HG02610 (cell line): Measurements from ENCODE around the gene FXN.
"Not testable (repeated sequence)": the region's sequence is repeated elsewhere in the genome, so short reads cannot be mapped to it uniquely, and the experiment has no call there.

Source experiments
- ATAC-seq: cut with Tn5 transposase; IDR thresholded peaks from one replicate; pipeline ENCODE4 v1.9.1; 2021; ENCODE audit warnings: mild to moderate bottlenecking, moderate library complexity; ENCODE audit not compliant: unreplicated experiment

FXN gene

GRCh38 chr9:69035438-69036308 is at the start of gene FXN:
Gene FXN (plus strand): TSS chr9:69035752. CDS start chr9:69035783, 31 bp downstream.
- peak; percentile 95 for ATAC-seq

GRCh38 chr9:68986949-68987348 is 48.6 kb upstream of the FXN start:
- not testable (repeated sequence) for ATAC-seq

GRCh38 chr9:68991457-68991856 is 44.1 kb upstream of the FXN start:
- ATAC-seq: no peak

- ATAC-seq: no peak
Observed at GRCh38 chr9:68995776-68996175, 39.8 kb upstream of the FXN start.

- no peak for ATAC-seq
Observed at GRCh38 chr9:68996462-68996861, 39.1 kb upstream of the FXN start.

- ATAC-seq: no peak
Observed at GRCh38 chr9:68997666-68998065, 37.9 kb upstream of the FXN start.

GRCh38 chr9:68998385-68998784 is 37.2 kb upstream of the FXN start:
- ATAC-seq: no peak

GRCh38 chr9:68998812-68999211 is 36.7 kb upstream of the FXN start:
- peak; percentile 44 for ATAC-seq

- peak; percentile 77 for ATAC-seq
Observed at GRCh38 chr9:68999393-69000105, 36.0 kb upstream of the FXN start.

- no peak for ATAC-seq
Observed at GRCh38 chr9:69001921-69002320, 33.6 kb upstream of the FXN start.

- no peak for ATAC-seq
Observed at GRCh38 chr9:69003051-69003450, 32.5 kb upstream of the FXN start.

GRCh38 chr9:69004836-69005235 is 30.7 kb upstream of the FXN start:
- no peak for ATAC-seq

GRCh38 chr9:69009708-69010107 is 25.8 kb upstream of the FXN start:
- no peak for ATAC-seq

GRCh38 chr9:69012696-69013381 is 22.7 kb upstream of the FXN start:
- no peak for ATAC-seq

GRCh38 chr9:69013382-69013727 is 22.2 kb upstream of the FXN start:
- no peak for ATAC-seq

GRCh38 chr9:69014013-69014412 is 21.5 kb upstream of the FXN start, which contains the start of gene PRKACG:
Gene PRKACG (minus strand): TSS chr9:69014113. CDS start chr9:69014092, 21 bp downstream.
- ATAC-seq: no peak

- ATAC-seq: no peak
Observed at GRCh38 chr9:69016191-69017096, 19.1 kb upstream of the FXN start.

- no peak for ATAC-seq
Observed at GRCh38 chr9:69018737-69019136, 16.8 kb upstream of the FXN start.

- ATAC-seq: no peak
Observed at GRCh38 chr9:69019808-69020207, 15.7 kb upstream of the FXN start.

GRCh38 chr9:69020301-69021145 is 15.0 kb upstream of the FXN start:
- ATAC-seq: no peak
